Measurements from ENCODE around the gene USP25.

Gene USP25

DNA sequence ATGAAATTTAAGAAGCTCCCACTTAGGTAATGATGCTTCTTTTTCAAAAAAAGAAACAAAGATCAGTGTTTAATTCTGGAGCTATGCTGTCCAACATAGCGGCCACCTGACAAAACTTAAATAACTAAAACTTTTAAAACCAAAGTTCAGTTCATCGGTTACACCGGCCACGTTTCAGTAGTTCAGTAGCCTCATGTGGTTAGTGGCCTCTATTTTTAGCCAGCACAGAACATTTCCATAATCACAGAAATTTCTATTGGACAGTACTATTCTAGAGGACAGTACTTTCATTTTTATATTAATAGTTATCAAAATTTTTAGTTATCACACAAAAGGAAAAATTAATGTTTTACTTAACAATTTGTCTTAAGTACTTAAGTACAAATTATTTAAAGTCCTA lies 141.0 kb downstream of the USP25 start:
- TF ChIP-seq, protein P1, sequence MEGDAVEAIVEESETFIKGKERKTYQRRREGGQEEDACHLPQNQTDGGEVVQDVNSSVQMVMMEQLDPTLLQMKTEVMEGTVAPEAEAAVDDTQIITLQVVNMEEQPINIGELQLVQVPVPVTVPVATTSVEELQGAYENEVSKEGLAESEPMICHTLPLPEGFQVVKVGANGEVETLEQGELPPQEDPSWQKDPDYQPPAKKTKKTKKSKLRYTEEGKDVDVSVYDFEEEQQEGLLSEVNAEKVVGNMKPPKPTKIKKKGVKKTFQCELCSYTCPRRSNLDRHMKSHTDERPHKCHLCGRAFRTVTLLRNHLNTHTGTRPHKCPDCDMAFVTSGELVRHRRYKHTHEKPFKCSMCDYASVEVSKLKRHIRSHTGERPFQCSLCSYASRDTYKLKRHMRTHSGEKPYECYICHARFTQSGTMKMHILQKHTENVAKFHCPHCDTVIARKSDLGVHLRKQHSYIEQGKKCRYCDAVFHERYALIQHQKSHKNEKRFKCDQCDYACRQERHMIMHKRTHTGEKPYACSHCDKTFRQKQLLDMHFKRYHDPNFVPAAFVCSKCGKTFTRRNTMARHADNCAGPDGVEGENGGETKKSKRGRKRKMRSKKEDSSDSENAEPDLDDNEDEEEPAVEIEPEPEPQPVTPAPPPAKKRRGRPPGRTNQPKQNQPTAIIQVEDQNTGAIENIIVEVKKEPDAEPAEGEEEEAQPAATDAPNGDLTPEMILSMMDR (IDR thresholded peaks at IDR 0.05; ENCODE audit: low read depth, low read length, missing control alignments), result no peak
- H3K36me3 ChIP-seq (replicated peaks), result peaks cover 7% of the 10 kb centered on the region
- in situ Hi-C loops (cut with HindIII; ENCODE audit: low pct_ligation_motif_present, low sequenced_read_pairs), result no loop called here
- no peaks in the 10 kb centered on the region for H3K27me3 ChIP-seq (replicated peaks)
- H3K27ac ChIP-seq, result no peak overlapping the region
- DNase-seq, result no peak
- H3K4me3 ChIP-seq (ENCODE audit: low read depth, low read length), result no peak overlapping the region

GRCh38 chr21:15872236-15872635 lies 142.5 kb downstream of the USP25 start:
- TF ChIP-seq, protein P1 (IDR thresholded peaks at IDR 0.05; ENCODE audit: low read depth, low read length, missing control alignments), result no peak
- no peak for DNase-seq
- no peaks in the 10 kb centered on the region for H3K27me3 ChIP-seq (replicated peaks)
- in situ Hi-C loops (cut with HindIII; ENCODE audit: low pct_ligation_motif_present, low sequenced_read_pairs), result no loop called here
- H3K36me3 ChIP-seq (replicated peaks), result peaks cover 7% of the 10 kb centered on the region
- no peak overlapping the region for H3K4me3 ChIP-seq (ENCODE audit: low read depth, low read length)
- no peak overlapping the region for H3K27ac ChIP-seq

DNA sequence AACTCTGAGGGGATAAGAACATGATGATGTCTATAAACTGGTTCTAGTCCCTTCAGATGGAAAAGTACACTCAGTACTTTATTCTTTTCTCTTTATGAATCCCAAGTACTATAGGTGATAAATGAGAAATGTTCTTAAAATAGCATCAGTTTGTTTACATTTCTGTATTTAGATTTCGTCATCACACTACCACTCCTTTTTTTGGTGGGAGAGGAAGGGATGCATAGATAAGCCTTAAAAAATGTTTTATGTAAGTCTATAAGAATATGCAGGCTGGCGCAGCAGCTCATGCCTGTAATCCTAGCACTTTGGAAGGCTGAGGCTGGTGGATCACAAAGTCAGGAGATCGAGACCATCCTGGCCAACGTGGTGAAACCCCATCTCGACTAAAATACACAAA lies 144.8 kb downstream of the USP25 start:
- TF ChIP-seq, protein P1 (IDR thresholded peaks at IDR 0.05; ENCODE audit: low read depth, low read length, missing control alignments), result no peak
- in situ Hi-C loops (cut with HindIII; ENCODE audit: low pct_ligation_motif_present, low sequenced_read_pairs), result no loop called here
- H3K27me3 ChIP-seq (replicated peaks), result no peaks in the 10 kb centered on the region
- H3K27ac ChIP-seq, result no peak overlapping the region
- no peak overlapping the region for H3K4me3 ChIP-seq (ENCODE audit: low read depth, low read length)
- peaks cover 6% of the 10 kb centered on the region for H3K36me3 ChIP-seq (replicated peaks)
- no peak for DNase-seq

DNA sequence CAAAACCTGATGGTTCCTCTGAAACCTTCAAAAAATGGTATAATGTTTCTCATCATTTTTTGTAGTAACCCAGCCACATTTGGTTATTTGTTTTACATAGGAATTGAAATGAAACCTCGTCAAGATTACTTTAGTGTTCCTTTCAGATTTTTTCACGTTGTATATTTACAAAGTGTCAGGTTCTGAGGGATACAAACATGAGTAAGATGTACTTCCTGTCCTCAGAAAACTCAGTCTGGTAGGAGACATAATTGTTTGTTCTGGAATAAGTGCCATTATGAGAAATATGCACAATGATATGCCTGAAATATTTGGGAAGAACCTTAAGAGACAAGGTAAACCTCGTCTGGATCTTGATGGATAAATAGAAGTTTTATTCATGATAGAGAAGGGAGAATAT lies 145.5 kb downstream of the USP25 start:
- peaks cover 7% of the 10 kb centered on the region for H3K36me3 ChIP-seq (replicated peaks)
- no peak for DNase-seq

DNA sequence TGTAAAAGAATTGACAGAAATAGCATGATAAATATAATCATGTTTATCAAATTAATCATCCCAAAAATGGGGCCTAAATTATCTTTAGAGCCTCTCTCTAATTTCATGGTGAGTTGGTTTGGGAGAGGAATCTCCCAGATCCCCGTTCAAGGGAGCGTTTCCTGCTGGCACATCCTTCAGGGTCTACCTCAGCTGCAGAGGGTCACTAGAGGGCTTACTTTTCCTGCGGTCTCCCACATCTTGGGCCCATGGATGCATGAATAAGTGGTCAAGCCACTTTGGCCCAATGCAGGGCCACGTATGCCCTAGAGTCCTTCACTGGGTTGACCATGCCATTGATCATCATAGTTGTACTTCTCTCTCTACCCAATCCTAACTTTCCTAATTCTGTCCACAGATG lies 164.1 kb downstream of the USP25 start:
- DNase-seq, result no peak
- in situ Hi-C loops (cut with HindIII; ENCODE audit: low pct_ligation_motif_present, low sequenced_read_pairs), result no loop called here
- Histone ChIP-seq H3K27ac (no peak overlapping the region), H3K27me3 (replicated peaks) (no peaks in the 10 kb centered on the region), H3K36me3 (replicated peaks) (no peaks in the 10 kb centered on the region), H3K4me3 (ENCODE audit: low read depth, low read length) (no peak overlapping the region)
- TF ChIP-seq, protein P1 (IDR thresholded peaks at IDR 0.05; ENCODE audit: low read depth, low read length, missing control alignments), result no peak

More for the DNA sequence above, 145.5 kb downstream of the USP25 start:
- Histone ChIP-seq H3K4me3 (ENCODE audit: low read depth, low read length) (no peak overlapping the region), H3K27ac (no peak overlapping the region), H3K27me3 (replicated peaks) (no peaks in the 10 kb centered on the region)
- in situ Hi-C loops (cut with HindIII; ENCODE audit: low pct_ligation_motif_present, low sequenced_read_pairs), result no loop called here
- TF ChIP-seq, protein P1 (IDR thresholded peaks at IDR 0.05; ENCODE audit: low read depth, low read length, missing control alignments), result no peak

GRCh38 chr21:15894596-15894995 lies 164.8 kb downstream of the USP25 start:
- DNase-seq, result no peak
- Histone ChIP-seq H3K27me3 (replicated peaks) (no peaks in the 10 kb centered on the region), H3K36me3 (replicated peaks) (no peaks in the 10 kb centered on the region), H3K4me3 (ENCODE audit: low read depth, low read length) (no peak overlapping the region), H3K27ac (no peak overlapping the region)
- in situ Hi-C loops (cut with HindIII; ENCODE audit: low pct_ligation_motif_present, low sequenced_read_pairs), result no loop called here
- TF ChIP-seq, protein P1 (IDR thresholded peaks at IDR 0.05; ENCODE audit: low read depth, low read length, missing control alignments), result no peak
